ENCODE data around the gene ANP32A.
"Not testable (repeated sequence)": the region's sequence is repeated elsewhere in the genome, so short reads cannot be mapped to it uniquely, and the experiment has no call there.

ANP32A gene

GRCh38 chr15:68764090-68764489 is 56.6 kb downstream of the ANP32A start:
- TF ChIP-seq EZH2 (IDR thresholded peaks at IDR 0.05; ENCODE audit: borderline replicate concordance, low read depth, low read length, severe bottlenecking) = no peak
- TF ChIP-seq, protein P1, sequence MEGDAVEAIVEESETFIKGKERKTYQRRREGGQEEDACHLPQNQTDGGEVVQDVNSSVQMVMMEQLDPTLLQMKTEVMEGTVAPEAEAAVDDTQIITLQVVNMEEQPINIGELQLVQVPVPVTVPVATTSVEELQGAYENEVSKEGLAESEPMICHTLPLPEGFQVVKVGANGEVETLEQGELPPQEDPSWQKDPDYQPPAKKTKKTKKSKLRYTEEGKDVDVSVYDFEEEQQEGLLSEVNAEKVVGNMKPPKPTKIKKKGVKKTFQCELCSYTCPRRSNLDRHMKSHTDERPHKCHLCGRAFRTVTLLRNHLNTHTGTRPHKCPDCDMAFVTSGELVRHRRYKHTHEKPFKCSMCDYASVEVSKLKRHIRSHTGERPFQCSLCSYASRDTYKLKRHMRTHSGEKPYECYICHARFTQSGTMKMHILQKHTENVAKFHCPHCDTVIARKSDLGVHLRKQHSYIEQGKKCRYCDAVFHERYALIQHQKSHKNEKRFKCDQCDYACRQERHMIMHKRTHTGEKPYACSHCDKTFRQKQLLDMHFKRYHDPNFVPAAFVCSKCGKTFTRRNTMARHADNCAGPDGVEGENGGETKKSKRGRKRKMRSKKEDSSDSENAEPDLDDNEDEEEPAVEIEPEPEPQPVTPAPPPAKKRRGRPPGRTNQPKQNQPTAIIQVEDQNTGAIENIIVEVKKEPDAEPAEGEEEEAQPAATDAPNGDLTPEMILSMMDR (IDR thresholded peaks at IDR 0.05; ENCODE audit: borderline replicate concordance, extremely low read depth, low read length, poor library complexity, severe bottlenecking) = no peak
- peaks cover 3% of the 10 kb centered on the region for H3K27me3 ChIP-seq (ENCODE audit: insufficient read depth, low read length, poor library complexity)
- H3K4me2 ChIP-seq (ENCODE audit: insufficient read depth, low read length) = no peak overlapping the region
- H3K4me1 ChIP-seq (ENCODE audit: insufficient read depth, low read length) = no peaks in the 10 kb centered on the region
- DNase-seq (no peak), ATAC-seq (ENCODE audit: insufficient read depth, low read depth) (no peak)
- H3K4me3 ChIP-seq (ENCODE audit: low read depth in 1 of 2, low read length in 2 of 2) = no peak overlapping the region
- no peaks in the 10 kb centered on the region for H3K36me3 ChIP-seq (ENCODE audit: insufficient read depth, low read length)
- H3K79me2 ChIP-seq (ENCODE audit: insufficient read depth, low read length) = no peaks in the 10 kb centered on the region
- H3K9me3 ChIP-seq (ENCODE audit: insufficient read depth, low read length, severe bottlenecking) = no peaks in the 10 kb centered on the region
- no peak overlapping the region for H3K27ac ChIP-seq (ENCODE audit: low read length)
- H3K9ac ChIP-seq (ENCODE audit: low read depth, low read length) = no peak overlapping the region
- no peaks in the 10 kb centered on the region for H4K20me1 ChIP-seq (ENCODE audit: insufficient read depth, low read length)
- H2AFZ ChIP-seq (ENCODE audit: low read depth, low read length) = no peak overlapping the region

GRCh38 chr15:68763063-68763462 is 57.6 kb downstream of the ANP32A start:
- Histone ChIP-seq H4K20me1 (ENCODE audit: insufficient read depth, low read length) (no peaks in the 10 kb centered on the region), H3K27me3 (ENCODE audit: insufficient read depth, low read length, poor library complexity) (peaks cover 3% of the 10 kb centered on the region), H3K9ac (ENCODE audit: low read depth, low read length) (no peak overlapping the region), H3K9me3 (ENCODE audit: insufficient read depth, low read length, severe bottlenecking) (no peaks in the 10 kb centered on the region), H3K4me2 (ENCODE audit: insufficient read depth, low read length) (no peak overlapping the region), H2AFZ (ENCODE audit: low read depth, low read length) (no peak overlapping the region), H3K36me3 (ENCODE audit: insufficient read depth, low read length) (no peaks in the 10 kb centered on the region), H3K27ac (ENCODE audit: low read length) (no peak overlapping the region), H3K4me1 (ENCODE audit: insufficient read depth, low read length) (no peaks in the 10 kb centered on the region), H3K4me3 (ENCODE audit: low read depth in 1 of 2, low read length in 2 of 2) (no peak overlapping the region), H3K79me2 (ENCODE audit: insufficient read depth, low read length) (no peaks in the 10 kb centered on the region)
- ATAC-seq (ENCODE audit: insufficient read depth, low read depth) = no peak
- TF ChIP-seq, protein P1 (IDR thresholded peaks at IDR 0.05; ENCODE audit: borderline replicate concordance, extremely low read depth, low read length, poor library complexity, severe bottlenecking) = no peak
- DNase-seq = no peak

DNA sequence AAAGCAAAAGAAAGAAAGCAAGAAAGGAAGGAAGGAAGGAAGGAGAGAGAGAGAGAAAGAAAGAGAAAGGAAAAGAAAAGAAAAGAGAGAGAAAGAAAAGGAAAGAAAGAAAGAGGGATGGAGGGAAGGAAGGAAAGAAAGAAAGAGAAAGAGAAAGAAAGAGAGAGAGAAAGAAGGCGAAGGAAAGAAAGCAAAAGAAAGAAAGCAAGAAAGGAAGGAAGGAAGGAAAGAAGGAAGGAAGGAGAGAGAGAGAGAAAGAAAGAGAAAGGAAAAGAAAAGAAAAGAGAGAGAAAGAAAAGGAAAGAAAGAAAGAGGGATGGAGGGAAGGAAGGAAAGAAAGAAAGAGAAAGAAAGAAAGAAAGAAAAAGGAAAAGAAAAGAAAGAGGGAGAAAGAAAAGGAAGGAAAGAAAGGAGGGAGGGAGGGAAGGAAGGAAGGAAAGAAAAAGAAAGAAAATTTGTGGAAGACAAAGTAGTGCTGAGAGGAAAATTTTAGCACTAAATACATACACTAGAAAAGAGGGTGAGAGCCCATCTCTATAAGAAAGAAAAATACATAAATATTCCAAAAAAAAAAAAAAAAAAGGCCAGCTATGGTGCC is 60.6 kb downstream of the ANP32A start:
- DNase-seq; H2AFZ ChIP-seq (ENCODE audit: low read depth, low read length); ATAC-seq (ENCODE audit: insufficient read depth, low read depth); H3K9me3 ChIP-seq (ENCODE audit: insufficient read depth, low read length, severe bottlenecking); H3K27me3 ChIP-seq (ENCODE audit: insufficient read depth, low read length, poor library complexity); H3K4me2 ChIP-seq (ENCODE audit: insufficient read depth, low read length); H3K4me3 ChIP-seq (ENCODE audit: low read depth in 1 of 2, low read length in 2 of 2); H3K9ac ChIP-seq (ENCODE audit: low read depth, low read length); H3K36me3 ChIP-seq (ENCODE audit: insufficient read depth, low read length); H4K20me1 ChIP-seq (ENCODE audit: insufficient read depth, low read length); H3K4me1 ChIP-seq (ENCODE audit: insufficient read depth, low read length); H3K79me2 ChIP-seq (ENCODE audit: insufficient read depth, low read length); H3K27ac ChIP-seq (ENCODE audit: low read length): not testable (repeated sequence)

DNA sequence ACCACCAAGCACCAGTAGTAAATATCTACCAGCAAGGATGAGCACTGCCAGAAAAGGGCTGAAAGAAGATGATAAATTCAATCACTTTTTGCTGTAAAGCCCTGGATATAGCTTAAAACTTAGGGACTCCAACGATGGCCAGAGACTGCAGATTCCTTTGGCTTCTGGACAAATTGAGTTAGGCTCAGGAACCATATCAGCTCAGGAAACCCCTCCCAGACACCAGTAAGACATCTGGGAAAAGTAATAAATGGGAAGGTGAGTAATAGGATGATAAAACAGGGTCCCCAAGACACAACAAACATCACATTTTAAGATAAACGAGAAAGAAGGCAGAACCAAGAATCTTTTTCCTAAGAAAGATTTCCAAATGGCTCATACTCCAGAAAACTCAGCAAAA is 65.0 kb downstream of the ANP32A start:
- H3K9ac ChIP-seq (ENCODE audit: low read depth, low read length) = no peak overlapping the region
- H3K9me3 ChIP-seq (ENCODE audit: insufficient read depth, low read length, severe bottlenecking) = no peaks in the 10 kb centered on the region
- H3K79me2 ChIP-seq (ENCODE audit: insufficient read depth, low read length) = no peaks in the 10 kb centered on the region
- H4K20me1 ChIP-seq (ENCODE audit: insufficient read depth, low read length) = no peaks in the 10 kb centered on the region
- H3K4me3 ChIP-seq (ENCODE audit: low read depth in 1 of 2, low read length in 2 of 2) = no peak overlapping the region
- H3K27me3 ChIP-seq (ENCODE audit: insufficient read depth, low read length, poor library complexity) = peaks cover under 1% of the 10 kb centered on the region
- H3K4me1 ChIP-seq (ENCODE audit: insufficient read depth, low read length) = no peaks in the 10 kb centered on the region
- no peak overlapping the region for H2AFZ ChIP-seq (ENCODE audit: low read depth, low read length)
- no peaks in the 10 kb centered on the region for H3K36me3 ChIP-seq (ENCODE audit: insufficient read depth, low read length)
- no peak overlapping the region for H3K4me2 ChIP-seq (ENCODE audit: insufficient read depth, low read length)
- no peak for TF ChIP-seq EZH2 (IDR thresholded peaks at IDR 0.05; ENCODE audit: borderline replicate concordance, low read depth, low read length, severe bottlenecking)
- TF ChIP-seq, protein P1 (IDR thresholded peaks at IDR 0.05; ENCODE audit: borderline replicate concordance, extremely low read depth, low read length, poor library complexity, severe bottlenecking) = no peak
- ATAC-seq (ENCODE audit: insufficient read depth, low read depth) = no peak
- H3K27ac ChIP-seq (ENCODE audit: low read length) = no peak overlapping the region
- no peak for DNase-seq

Data from DND-41 (cell line).